HG03565 (cell line): ENCODE results near the gene IGSF3.
"Not testable (repeated sequence)": the region's sequence is repeated elsewhere in the genome, so short reads cannot be mapped to it uniquely, and the experiment has no call there.

ENCODE experiments used
- ATAC-seq: cut with Tn5 transposase; IDR thresholded peaks from one replicate; pipeline ENCODE4 v1.9.1; 2021; ENCODE audit warnings: mild to moderate bottlenecking, moderate library complexity; ENCODE audit not compliant: unreplicated experiment

Gene IGSF3

GRCh38 chr1:116603646-116604045 is 63.9 kb downstream of the IGSF3 start:
- ATAC-seq: not testable (repeated sequence)

GRCh38 chr1:116599369-116599768 is 68.2 kb downstream of the IGSF3 start:
- not testable (repeated sequence) for ATAC-seq

- not testable (repeated sequence) for ATAC-seq
Measured at GRCh38 chr1:116598420-116599036, 69.0 kb downstream of the IGSF3 start.

GRCh38 chr1:116597388-116597787 is 70.1 kb downstream of the IGSF3 start:
- peak; percentile 71 for ATAC-seq

GRCh38 chr1:116596742-116597307 is 70.7 kb downstream of the IGSF3 start:
- not testable (repeated sequence) for ATAC-seq

GRCh38 chr1:116595946-116596741 is 71.4 kb downstream of the IGSF3 start:
- not testable (repeated sequence) for ATAC-seq

GRCh38 chr1:116595065-116595840 is 72.3 kb downstream of the IGSF3 start:
- not testable (repeated sequence) for ATAC-seq

GRCh38 chr1:116593977-116594376 is 73.6 kb downstream of the IGSF3 start:
- not testable (repeated sequence) for ATAC-seq

- ATAC-seq: not testable (repeated sequence)
Measured at GRCh38 chr1:116593401-116593800, 74.1 kb downstream of the IGSF3 start.

- not testable (repeated sequence) for ATAC-seq
Measured at GRCh38 chr1:116591951-116592605, 75.5 kb downstream of the IGSF3 start.

- ATAC-seq: not testable (repeated sequence)
Measured at GRCh38 chr1:116591006-116591950, 76.3 kb downstream of the IGSF3 start.

- not testable (repeated sequence) for ATAC-seq
Measured at GRCh38 chr1:116590359-116591005, 77.1 kb downstream of the IGSF3 start.

- ATAC-seq: not testable (repeated sequence)
Measured at GRCh38 chr1:116589101-116589735, 78.3 kb downstream of the IGSF3 start.

GRCh38 chr1:116587501-116588227 is 79.9 kb downstream of the IGSF3 start:
- ATAC-seq: no peak

GRCh38 chr1:116586741-116587143 is 80.8 kb downstream of the IGSF3 start:
- ATAC-seq: no peak

- peak; percentile 34 for ATAC-seq
Measured at GRCh38 chr1:116585886-116586285, 81.6 kb downstream of the IGSF3 start.

GRCh38 chr1:116581323-116581885 is 86.1 kb downstream of the IGSF3 start:
- ATAC-seq: no peak
